Heart right ventricle (tissue), 16 donors: ENCODE measurements around the gene EHD1. TPM values are rescaled to one million over a fixed set of nuclear protein-coding genes. Genes with fewer than 3 reads are reported as not detected.
A peak's percentile ranks its signal among the peaks of the same experiment; 100 is the strongest.

ENCODE experiments used
- ATAC-seq, 8 donors: fragments of 200-7000 bp; cut with Tn5 transposase; one replicate each; pipeline ENCODE4 v1.9.1; 2020; ENCODE audit warnings: mild to moderate bottlenecking in 8 of 8, moderate library complexity in 8 of 8, moderate number of reproducible peaks in 1 of 8
- DNase-seq, 2 donors: peaks; one replicate each; pipeline ENCODE4 v3.0.0-alpha.2; 2020
- H3K27ac ChIP-seq, 10 donors: fragments of 200-600 bp; sonication (generic) in 2 of 10; one replicate each; pipeline versions ENCODE4 v1.5.0 to v1.8.0; 2020 to 2022; ENCODE audit warnings: mild to moderate bottlenecking in 3 of 10
- H3K27me3 ChIP-seq, 7 donors: fragments of 200-600 bp; one replicate each; pipeline ENCODE4 v1.8.0; 2021 to 2022; ENCODE audit warnings: mild to moderate bottlenecking in 2 of 7
- H3K36me3 ChIP-seq, 9 donors: fragments of 200-600 bp; sonication (generic) in 1 of 9; one replicate each; pipeline versions ENCODE4 v1.5.0 to v1.8.0; 2020 to 2022; ENCODE audit warnings: mild to moderate bottlenecking in 2 of 9
- H3K4me1 ChIP-seq, 9 donors: fragments of 200-600 bp; sonication (generic) in 1 of 9; one replicate each; pipeline versions ENCODE4 v1.5.0 to v1.8.0; 2020 to 2022; ENCODE audit warnings: mild to moderate bottlenecking in 4 of 9
- H3K4me3 ChIP-seq, 10 donors: fragments of 200-600 bp; sonication (generic) in 2 of 10; one replicate each; pipeline versions ENCODE4 v1.5.0 to v1.8.0; 2020 to 2022; ENCODE audit warnings: mild to moderate bottlenecking in 7 of 10, moderate library complexity in 2 of 10
- H3K9me3 ChIP-seq, 11 donors: fragments of 200-600 bp in 10 of 11; sonication (generic) in 2 of 11; one replicate each; pipeline versions ENCODE4 v1.5.0 to v1.8.0; 2013 to 2022; ENCODE audit warnings: mild to moderate bottlenecking in 2 of 11, control low read depth in 1 of 11, moderate library complexity in 1 of 11
- WGBS, 2 donors: extraction: QIAGEN DNeasy Blood & Tissue Kit; methylation state at CpG; one replicate each; pipeline ENCODE4 v1.1.7; 2013; ENCODE audit warnings: inconsistent platforms in 1 of 2; 5-methylcytosine and 5-hydroxymethylcytosine counted together
- intact Hi-C, 10 donors: fragments of 100-400 bp; cut with DNase I; formaldehyde crosslinking; loops; one replicate each; pipeline versions ENCODE4 v1.11.1 to v1.14.2; 2022
- polyA plus RNA-seq, 2 donors: library from polyadenylated mRNA; stranded (reverse); fragments of 200-250 nt; gene quantifications; one replicate each; pipeline ENCODE4 v1.2.3, GENCODE V29; 2013
- total RNA-seq, 10 donors: library from RNA; stranded (reverse); fragmentation: NEBNext Ultra II Directional in 3 of 10; extraction: Animal tissue kit (Norgen Biotek cat#: 25700) in 3 of 10; gene quantifications; one replicate each; pipeline versions ENCODE4 v1.2.1 to v1.2.4, GENCODE V29; 2021 to 2023
- TF ChIP-seq, protein P1 (sequence below), 9 donors: fragments of 200-600 bp; sonication (generic) in 2 of 9; IDR thresholded peaks; one replicate each; pipeline versions ENCODE4 v1.5.0 to v1.8.0; 2021 to 2022; ENCODE audit warnings: antibody characterized with exemption in 9 of 9, mild to moderate bottlenecking in 5 of 9, moderate library complexity in 1 of 9
- donor health status: Arrhythmogenic right ventricular cardiomyopathy.
- donor health status: ischemic (EF 13 %, LVEDD 7.1; RV severe dilation, severe dysfunction).
- donor health status: healthy with polysubstance abuse.
- donor health status: DM: no; HTN: yes; CAD: no.
- donor health status: DM: no; HTN: no; CAD: no.
- donor health status: ischemic (EF 25% LVEDD 6.9; RV normal size, moderate dysfunction).
- donor health status: ischemic (EF 25% LVEDD 5.7; RV mildly dilated, moderate dysfunction).
- donor health status: healthy.
- donor health status: DM: yes; HTN: yes; CAD: no.
- donor health status: Ischemic cardiomyopathy.
- donor health status: ischemic (EF 35%, LVEDD 5.7; RV mildly dilated, moderate dysfunction).
- donor health status: nonischemic (EF 11% LVEDD 7.7; RV severe dilation, severe dysfunction).
- donor health status: DM: yes; HTN: yes; CAD: no.
- donor health status: PGD.
- donor health status: ischemic (EF 29% LVEDD 5.4; RV normal size, mild dysfunction).
- donor health status: nonischemic (EF 23%, LVEDD 6.1; RV moderate dilation, normal function).

Gene EHD1
- total and polyA plus RNA-seq, 12 donors: 26.0 to 73.1 (median 41.1) TPM

DNA sequence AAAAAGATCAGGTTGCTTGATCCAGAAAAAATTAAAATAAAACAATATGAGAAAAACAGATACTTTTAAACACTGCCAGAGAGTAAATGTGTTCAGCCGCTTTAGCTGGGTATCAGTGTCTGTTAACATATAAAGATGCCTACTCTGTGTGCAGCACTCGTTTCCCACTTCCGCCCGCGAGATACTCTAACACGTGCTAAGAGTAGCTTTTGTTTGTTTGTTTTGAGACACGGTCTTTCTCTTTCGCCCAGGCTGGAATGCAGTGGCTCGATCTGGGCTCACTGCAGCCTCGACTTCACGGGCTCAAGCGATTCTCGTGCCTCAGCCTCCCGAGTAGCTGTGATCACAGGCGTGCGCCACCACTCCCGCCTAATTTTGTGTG lies 67.5 kb downstream of the EHD1 start:
- ATAC-seq (peak in 5 of 8 donors; percentile 2 to 12 (median 4)), DNase-seq (no peak)
- WGBS, 2 donors: 47 to 48% methylated on average over 17 of the region's 17 CpGs
- H3K27me3 ChIP-seq: no peaks in the 10 kb centered on the region
- peak overlapping the region in 9 of 10 donors; percentile 71 to 93 (median 78) for H3K4me3 ChIP-seq
- H3K4me1 ChIP-seq: peaks cover 0 to 21% (median 13%) of the 10 kb centered on the region in 9 donors
- peaks cover 0 to 23% (median 5%) of the 10 kb centered on the region in 9 donors for H3K36me3 ChIP-seq
- intact Hi-C loops: no loop called here
- TF ChIP-seq, protein P1, sequence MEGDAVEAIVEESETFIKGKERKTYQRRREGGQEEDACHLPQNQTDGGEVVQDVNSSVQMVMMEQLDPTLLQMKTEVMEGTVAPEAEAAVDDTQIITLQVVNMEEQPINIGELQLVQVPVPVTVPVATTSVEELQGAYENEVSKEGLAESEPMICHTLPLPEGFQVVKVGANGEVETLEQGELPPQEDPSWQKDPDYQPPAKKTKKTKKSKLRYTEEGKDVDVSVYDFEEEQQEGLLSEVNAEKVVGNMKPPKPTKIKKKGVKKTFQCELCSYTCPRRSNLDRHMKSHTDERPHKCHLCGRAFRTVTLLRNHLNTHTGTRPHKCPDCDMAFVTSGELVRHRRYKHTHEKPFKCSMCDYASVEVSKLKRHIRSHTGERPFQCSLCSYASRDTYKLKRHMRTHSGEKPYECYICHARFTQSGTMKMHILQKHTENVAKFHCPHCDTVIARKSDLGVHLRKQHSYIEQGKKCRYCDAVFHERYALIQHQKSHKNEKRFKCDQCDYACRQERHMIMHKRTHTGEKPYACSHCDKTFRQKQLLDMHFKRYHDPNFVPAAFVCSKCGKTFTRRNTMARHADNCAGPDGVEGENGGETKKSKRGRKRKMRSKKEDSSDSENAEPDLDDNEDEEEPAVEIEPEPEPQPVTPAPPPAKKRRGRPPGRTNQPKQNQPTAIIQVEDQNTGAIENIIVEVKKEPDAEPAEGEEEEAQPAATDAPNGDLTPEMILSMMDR (IDR thresholded peaks at IDR 0.05): no peak
- H3K27ac ChIP-seq: peak overlapping the region in 5 of 10 donors; percentile 72 to 86 (median 77)
- no peaks in the 10 kb centered on the region for H3K9me3 ChIP-seq

DNA sequence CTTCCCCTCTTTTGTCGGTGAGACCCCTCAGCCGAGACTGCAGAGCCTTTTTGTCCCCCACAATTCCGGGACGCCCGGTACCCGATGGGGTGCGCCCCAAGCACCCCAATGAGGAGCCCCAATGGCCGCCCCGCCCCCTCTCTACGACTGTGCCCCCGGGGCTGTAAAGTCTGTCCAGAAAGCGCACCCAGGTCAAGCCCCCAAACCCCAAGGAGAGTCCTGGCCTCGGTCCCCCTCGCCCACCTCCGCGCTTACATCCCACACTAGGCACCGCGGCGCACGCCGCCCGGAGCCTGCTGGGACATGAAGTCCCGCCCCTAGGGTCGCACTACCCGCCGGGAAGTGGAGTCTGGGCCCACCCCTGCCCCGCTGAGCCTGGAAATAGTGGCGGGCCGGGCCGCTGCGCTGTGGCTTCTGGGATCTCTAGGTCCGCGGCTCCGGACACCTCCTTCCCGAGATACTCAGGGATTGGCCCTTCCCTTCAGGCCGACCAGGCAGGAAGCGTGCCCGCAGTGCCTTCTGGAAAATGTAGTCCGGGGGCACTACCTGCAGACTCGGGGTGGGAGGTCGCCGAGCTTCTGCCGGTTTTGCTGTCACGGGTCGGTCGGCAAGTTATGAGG lies 68.0 kb downstream of the EHD1 start, which contains the start of gene MEN1:
MEN1 (minus strand) TSS at position 281 of the 620 bp plus-strand sequence. CDS start 442 bp downstream, outside the sequence.
- H3K4me3 ChIP-seq: peak within 1 kb of the TSS; percentile 71 to 93 (median 76)
- DNase-seq (peak; percentile 95 to 96), ATAC-seq (peak; percentile 97 to 100 (median 99))
- peak within 1 kb of the TSS in 9 of 10 donors; percentile 46 to 86 (median 74) for H3K27ac ChIP-seq
- TF ChIP-seq, protein P1 (IDR thresholded peaks at IDR 0.05): peak in 1 of 9 donors; percentile 8
- intact Hi-C loops: no loop called here
- H3K4me1 ChIP-seq: peaks cover 0 to 21% (median 13%) of the 10 kb centered on the region in 9 donors
- WGBS, 2 donors: 0% methylated on average over 46 of the region's 46 CpGs
- H3K27me3 ChIP-seq: no peaks in the 10 kb centered on the region
- H3K36me3 ChIP-seq: peaks cover 0 to 28% (median 10%) of the 10 kb centered on the region in 9 donors
- no peaks in the 10 kb centered on the region for H3K9me3 ChIP-seq

DNA sequence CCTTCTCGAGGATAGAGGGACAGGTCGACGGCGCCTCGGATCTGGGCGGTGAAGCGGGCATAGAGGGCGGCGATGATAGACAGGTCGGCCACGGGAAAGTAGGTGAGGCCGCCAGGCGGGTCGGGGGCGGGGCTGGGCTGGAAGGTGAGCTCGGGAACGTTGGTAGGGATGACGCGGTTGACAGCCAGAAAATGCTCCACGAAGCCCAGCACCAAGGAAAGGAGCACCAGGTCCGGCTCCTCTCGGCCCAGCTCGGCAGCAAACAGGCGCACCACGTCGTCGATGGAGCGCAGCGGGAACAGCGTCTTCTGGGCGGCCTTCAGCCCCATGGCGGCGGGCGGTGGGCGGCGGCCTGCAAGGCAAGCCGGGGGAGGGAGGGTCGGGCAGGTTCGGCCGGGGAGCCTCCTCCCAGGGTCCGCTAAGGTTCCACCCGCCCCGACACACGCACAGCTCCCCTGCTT lies 68.6 kb downstream of the EHD1 start:
- ATAC-seq (peak; percentile 5 to 42 (median 15)), DNase-seq (no peak)
- WGBS, 2 donors: 5 to 6% methylated on average over 29 to 44 of the region's 44 CpGs
- Histone ChIP-seq H3K4me3 (peak overlapping the region; percentile 71 to 93 (median 76)), H3K27ac (peak overlapping the region in 9 of 10 donors; percentile 46 to 86 (median 74)), H3K36me3 (peaks cover 0 to 34% (median 12%) of the 10 kb centered on the region in 9 donors), H3K9me3 (no peaks in the 10 kb centered on the region), H3K27me3 (no peaks in the 10 kb centered on the region), H3K4me1 (peaks cover 0 to 22% (median 13%) of the 10 kb centered on the region in 9 donors)
- TF ChIP-seq, protein P1 (IDR thresholded peaks at IDR 0.05): no peak
- intact Hi-C loops: no loop called here

DNA sequence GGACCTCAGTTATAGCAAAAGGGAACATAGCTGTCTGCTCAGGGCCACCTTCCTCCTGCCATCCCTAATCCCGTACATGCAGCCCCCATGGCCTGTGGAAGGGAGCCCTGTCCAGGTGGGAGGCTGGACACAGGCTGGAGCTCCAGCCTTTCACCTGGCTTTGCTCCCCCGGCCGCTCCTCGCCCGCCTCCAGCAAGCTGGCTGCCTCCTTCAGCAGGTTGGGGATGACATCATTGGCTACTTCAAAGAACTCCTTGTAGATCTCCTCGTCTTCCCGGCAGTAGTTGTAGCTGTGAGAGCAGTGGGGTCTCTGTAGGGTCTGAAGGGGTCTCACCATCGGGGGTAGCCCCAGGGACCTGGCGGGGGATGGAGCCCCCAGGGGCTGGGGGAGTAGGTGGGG lies 72.9 kb downstream of the EHD1 start:
- H3K4me1 ChIP-seq: peaks cover 14 to 51% (median 36%) of the 10 kb centered on the region in 9 donors
- intact Hi-C loops: no loop called here
- TF ChIP-seq, protein P1 (IDR thresholded peaks at IDR 0.05): no peak
- 96% methylated on average over 9 of the region's 9 CpGs for WGBS, 2 donors
- no peaks in the 10 kb centered on the region for H3K9me3 ChIP-seq
- H3K36me3 ChIP-seq: peaks cover 0 to 41% (median 12%) of the 10 kb centered on the region in 9 donors
- H3K27ac ChIP-seq: no peak overlapping the region
- no peaks in the 10 kb centered on the region for H3K27me3 ChIP-seq
- no peak for DNase-seq
- H3K4me3 ChIP-seq: no peak overlapping the region
- ATAC-seq: no peak
